A549 (cell line): Measurements from ENCODE around the gene LY6G6D. TPM values are rescaled to one million over a fixed set of nuclear protein-coding genes. Genes with fewer than 3 reads are reported as not detected.

Source experiments
- ATAC-seq, 2 experiments: fragments of 200-7000 bp in 1 of 2; fragments of >200 bp in 1 of 2; cut with Nextera tagmentation in 1 of 2; cut with Tn5 transposase in 1 of 2; 3 replicates each; pipeline versions ENCODE4 v1.8.0 to v1.9.1; 2018 to 2020; ENCODE audit warnings: mild to moderate bottlenecking in 1 of 2, moderate library complexity in 1 of 2
- CTCF ChIA-PET: fragments of 300-600 bp; sonication (Branson Sonifier 250); formaldehyde crosslinking; extraction: SDS; loops from one replicate; lab custom pipeline; 2021; ENCODE audit warnings: antibody characterized with exemption, inconsistent platforms; lab: Yijun Ruan, JAX
- POLR2A ChIA-PET: fragments of 350-600 bp; formaldehyde crosslinking; extraction: SDS; loops from one replicate; lab custom pipeline; 2021; ENCODE audit warnings: antibody characterized with exemption, inconsistent platforms; lab: Yijun Ruan, JAX
- DNase-seq, 2 experiments: peaks; one replicate each; pipeline versions ENCODE4 v3.0.0 to v3.0.0-alpha.2; 2011 to 2016; ENCODE audit warnings: low read depth in 1 of 2, low spot score in 1 of 2
- FAIRE-seq: peaks from 2 replicates; lab custom pipeline; 2011; peaks lifted over from hg19 to GRCh38; lab: Jason Lieb, UNC
- H3K27ac ChIP-seq, 2 experiments: fragments of >200 bp; sonication (Bioruptor Twin); formaldehyde crosslinking; 3 replicates each; pipeline ENCODE4 v1.5.1; 2016 to 2017
- H3K4me1 ChIP-seq: fragments of >200 bp; sonication (Bioruptor Twin); formaldehyde crosslinking; 3 replicates; pipeline ENCODE4 v1.6.1; 2016
- H3K4me2 ChIP-seq: fragments of >200 bp; sonication (Bioruptor Twin); formaldehyde crosslinking; 3 replicates; pipeline ENCODE4 v1.6.1; 2016
- H3K4me3 ChIP-seq: fragments of >200 bp; sonication (Bioruptor Twin); formaldehyde crosslinking; 3 replicates; pipeline ENCODE4 v1.5.1; 2016
- H3K9me3 ChIP-seq: fragments of >200 bp; sonication (Bioruptor Twin); formaldehyde crosslinking; 3 replicates; pipeline ENCODE4 v1.6.1; 2016
- ATOH8 ChIP-seq: fragments of 250-450 bp; sonication (Bioruptor Pico); IDR thresholded peaks from 2 replicates; pipeline ENCODE4 v1.5.0; 2020; ENCODE audit warnings: low read depth, mild to moderate bottlenecking, moderate library complexity
- BCL3 ChIP-seq: fragments of >200 bp; sonication (Bioruptor Twin); formaldehyde crosslinking; IDR thresholded peaks from 3 replicates; pipeline ENCODE4 v1.6.1; 2016
- BHLHE40 ChIP-seq: IDR thresholded peaks from 2 replicates; pipeline ENCODE4 v1.6.1; 2012; ENCODE audit warnings: low read depth, low read length, inconsistent platforms
- CBX2 ChIP-seq: fragments of 200-600 bp; sonication (generic); IDR thresholded peaks from 2 replicates; pipeline ENCODE4 v1.6.1; 2016; ENCODE audit warnings: low read depth, mild to moderate bottlenecking, borderline replicate concordance
- CEBPB ChIP-seq, 2 experiments: fragments of >200 bp in 1 of 2; sonication (Bioruptor Twin) in 1 of 2; formaldehyde crosslinking in 1 of 2; IDR thresholded peaks; 2 replicates each; pipeline ENCODE4 v1.6.1; 2012 to 2016
- CHD2 ChIP-seq: fragments of 150-350 bp; IDR thresholded peaks from 2 replicates; pipeline ENCODE4 v1.6.1; 2014; ENCODE audit warnings: low read length; ENCODE audit not compliant: partially characterized antibody
- CHD4 ChIP-seq: fragments of 200-600 bp; sonication (generic); IDR thresholded peaks from 2 replicates; pipeline ENCODE4 v1.6.1; 2016; ENCODE audit warnings: antibody characterized with exemption, mild to moderate bottlenecking, borderline replicate concordance
- CTCF ChIP-seq: fragments of >200 bp; sonication (Bioruptor Twin); formaldehyde crosslinking; IDR thresholded peaks from 3 replicates; pipeline ENCODE4 v1.5.1; 2016
- E2F6 ChIP-seq: IDR thresholded peaks from 2 replicates; pipeline ENCODE4 v1.6.1; 2012; ENCODE audit warnings: low read depth, borderline replicate concordance
- EP300 ChIP-seq, 2 experiments: fragments of >200 bp; sonication (Bioruptor Twin); formaldehyde crosslinking; IDR thresholded peaks; 2 replicates in 1 of 2; 3 replicates in 1 of 2; pipeline ENCODE4 v1.6.1; 2016 to 2017
- ESRRA ChIP-seq: fragments of 150-350 bp; IDR thresholded peaks from 2 replicates; pipeline ENCODE4 v1.6.1; 2014; ENCODE audit warnings: mild to moderate bottlenecking, low read length, borderline replicate concordance
- HES2 ChIP-seq: fragments of >200 bp; sonication (Bioruptor Twin); formaldehyde crosslinking; IDR thresholded peaks from 2 replicates; pipeline ENCODE4 v1.6.1; 2016
- HOXA7 ChIP-seq: fragments of 250-450 bp; sonication (Bioruptor Pico); IDR thresholded peaks from 2 replicates; pipeline ENCODE4 v1.5.0; 2020; ENCODE audit warnings: mild to moderate bottlenecking, moderate library complexity
- HOXB5 ChIP-seq: fragments of 250-450 bp; sonication (Bioruptor Pico); IDR thresholded peaks from 2 replicates; pipeline ENCODE4 v1.5.0; 2020; ENCODE audit warnings: mild to moderate bottlenecking, moderate library complexity
- KDM5A ChIP-seq: fragments of 200-600 bp; sonication (generic); IDR thresholded peaks from 2 replicates; pipeline ENCODE4 v1.6.1; 2016; ENCODE audit warnings: antibody characterized with exemption, mild to moderate bottlenecking
- MAX ChIP-seq: IDR thresholded peaks from 2 replicates; pipeline ENCODE4 v1.6.1; 2012
- MAZ ChIP-seq: fragments of 150-350 bp; IDR thresholded peaks from 2 replicates; pipeline ENCODE4 v1.6.1; 2014; ENCODE audit warnings: antibody characterized with exemption, low read depth, low read length, borderline replicate concordance
- NR3C1 ChIP-seq: fragments of >200 bp; sonication (Bioruptor Twin); formaldehyde crosslinking; IDR thresholded peaks from 3 replicates; pipeline ENCODE4 v1.6.1; 2017
- PHF8 ChIP-seq: fragments of 200-600 bp; sonication (generic); IDR thresholded peaks from 2 replicates; pipeline ENCODE4 v1.6.1; 2016; ENCODE audit warnings: low read depth, mild to moderate bottlenecking, antibody characterized with exemption, moderate library complexity, borderline replicate concordance
- POLR2A ChIP-seq: IDR thresholded peaks from 2 replicates; pipeline ENCODE4 v1.6.1; 2012; ENCODE audit warnings: mild to moderate bottlenecking, low read length
- POLR2AphosphoS2 ChIP-seq: conservative IDR thresholded peaks from 2 replicates; pipeline ENCODE4 v1.6.1; 2012; ENCODE audit warnings: low read length, improper control_type of control experiment, inconsistent platforms
- RFX5 ChIP-seq: fragments of 450-650 bp; IDR thresholded peaks from 2 replicates; pipeline ENCODE4 v1.7.1; 2014; ENCODE audit warnings: antibody characterized with exemption, mild to moderate bottlenecking, moderate library complexity
- SMC3 ChIP-seq: fragments of >200 bp; sonication (Bioruptor Twin); formaldehyde crosslinking; IDR thresholded peaks from 3 replicates; pipeline ENCODE4 v1.6.1; 2018; ENCODE audit warnings: inconsistent platforms
- SREBF2 ChIP-seq: fragments of 450-650 bp; IDR thresholded peaks from 2 replicates; pipeline ENCODE4 v1.6.1; 2014; ENCODE audit warnings: mild to moderate bottlenecking, moderate library complexity
- TP53 ChIP-seq: fragments of 250-450 bp; sonication (Bioruptor Pico); IDR thresholded peaks from 2 replicates; pipeline ENCODE4 v1.5.0; 2021; ENCODE audit warnings: mild to moderate bottlenecking, moderate library complexity
- ZNF302 ChIP-seq: fragments of 250-450 bp; sonication (Bioruptor Pico); IDR thresholded peaks from 2 replicates; pipeline ENCODE4 v1.9.0; 2021; ENCODE audit warnings: inconsistent platforms, mild to moderate bottlenecking, moderate library complexity
- WGBS: methylation state at CpG from one replicate; pipeline ENCODE4 v1.1.6; 2017; ENCODE audit errors: missing lambda C conversion rate; 5-methylcytosine and 5-hydroxymethylcytosine counted together
- polyA plus RNA-seq, 4 experiments: library from polyadenylated mRNA; depleted of rRNA in 3 of 4; stranded (reverse); fragments of >200 nt; fragmentation: RNase III in 1 of 4; extraction: RNeasy Plus Mini Kit Qiagen cat#74134 plus additional on column Dnase treatment in 1 of 4; gene quantifications; 2 replicates in 3 of 4; 3 replicates in 1 of 4; pipeline ENCODE4 v1.2.3, GENCODE V29; 2011 to 2017

Gene LY6G6D
- polyA plus RNA-seq, 2 of the 4 experiments (the other 2 are of a cell fraction) = not detected

- FAIRE-seq = no peak
- ChIA-PET POLR2A (no interaction called here), CTCF (interaction anchor here (0.9 to 1.6 kb wide), 4 partner anchors 9 to 108 kb away, joined by 3 to 6 read pairs (median 4); no protein-coding TSS in a partner anchor)
- no peak overlapping the region for H3K4me2 ChIP-seq
- no peak overlapping the region for H3K4me3 ChIP-seq
- no peak for ATAC-seq
- H3K4me1 ChIP-seq = no peaks in the 10 kb centered on the region
- no peaks in the 10 kb centered on the region for H3K9me3 ChIP-seq
- H3K27ac ChIP-seq = no peak overlapping the region
- no peak for DNase-seq
- TF ChIP-seq HES2 (no peak), CHD4 (no peak), CBX2 (no peak), ATOH8 (CRISPR knock-in tag) (no peak), TP53 (CRISPR knock-in tag) (no peak), ESRRA (no peak), HOXA7 (CRISPR knock-in tag) (no peak), NR3C1 (no peak), CHD2 (no peak), CEBPB (IDR thresholded peaks at IDR 0.05) (no peak), PHF8 (no peak), POLR2AphosphoS2 (no peak), BCL3 (no peak), E2F6 (no peak), MAX (no peak), BHLHE40 (no peak), EP300 (IDR thresholded peaks at IDR 0.05) (no peak), POLR2A (no peak), KDM5A (no peak), SREBF2 (no peak)
- WGBS = 58% methylated on average over 3 of the region's 3 CpGs
These were observed 7.0 kb downstream of the LY6G6D start for GRCh38 chr6:31722173-31722572.

- H3K4me2 ChIP-seq = no peak within 1 kb of the TSS
- FAIRE-seq (no peak), ATAC-seq (no peak), DNase-seq (no peak)
- no peaks in the 10 kb centered on the region for H3K9me3 ChIP-seq
- H3K4me1 ChIP-seq = no peaks in the 10 kb centered on the region
- ChIA-PET POLR2A (interaction anchor here (1.2 kb wide), 1 partner anchor 83 kb away, joined by 3 read pairs; the partner anchor contains the start of gene LSM2), CTCF (interaction anchor here (1.1 to 3.9 kb wide), 5 partner anchors 9 to 40 kb away, joined by 3 to 10 read pairs (median 6); partner anchors contain the start of gene CLIC1)
- 84% methylated on average over 34 of the region's 46 CpGs for WGBS
- no peak within 1 kb of the TSS for H3K4me3 ChIP-seq
- no peak within 1 kb of the TSS for H3K27ac ChIP-seq
- TF ChIP-seq ZNF302 (CRISPR knock-in tag) (no peak), RFX5 (no peak), SMC3 (no peak), CTCF (no peak), HOXB5 (CRISPR knock-in tag) (no peak), CEBPB (IDR thresholded peaks at IDR 0.05) (no peak), MAZ (no peak), CBX2 (no peak)
These were observed 8.3 kb downstream of the LY6G6D start, which contains the start of gene MPIG6B for GRCh38 chr6:31723245-31723979. Gene MPIG6B (plus strand): TSS chr6:31723373. CDS start chr6:31723384, 11 bp downstream.
